AG10803 (cell line): ENCODE data around the gene FAM9B.
A peak's percentile ranks its signal among the peaks of the same experiment; 100 is the strongest.

Experiments used
- DNase-seq: peaks from one replicate; pipeline ENCODE4 v3.0.0; 2010; ENCODE audit warnings: low read depth
- H3K4me3 ChIP-seq: 2 replicates; pipeline ENCODE4 v1.5.1; 2011; ENCODE audit warnings: mild to moderate bottlenecking, low read length, control low read depth
- CTCF ChIP-seq: conservative IDR thresholded peaks from 2 replicates; pipeline ENCODE4 v1.5.1; 2011; ENCODE audit warnings: mild to moderate bottlenecking, low read length, control low read depth, inconsistent platforms

The FAM9B gene

GRCh38 chrX:9033989-9034388 lies at the start of gene FAM9B:
TSS of gene FAM9B (minus strand) at chrX:9034127. CDS start at chrX:9032986, 1,141 bp downstream.
- TF ChIP-seq CTCF = no peak
- H3K4me3 ChIP-seq = no peak within 1 kb of the TSS
- no peak for DNase-seq

- no peak overlapping the region for H3K4me3 ChIP-seq
- no peak for TF ChIP-seq CTCF
- no peak for DNase-seq
Observed at GRCh38 chrX:9081271-9081670, 47.3 kb upstream of the FAM9B start.

GRCh38 chrX:9074326-9074725 lies 40.4 kb upstream of the FAM9B start:
- TF ChIP-seq CTCF = no peak
- H3K4me3 ChIP-seq = no peak overlapping the region
- no peak for DNase-seq

GRCh38 chrX:9072281-9072680 lies 38.4 kb upstream of the FAM9B start:
- no peak overlapping the region for H3K4me3 ChIP-seq
- no peak for TF ChIP-seq CTCF
- peak; percentile 72 for DNase-seq

GRCh38 chrX:9071031-9071650 lies 37.2 kb upstream of the FAM9B start:
- DNase-seq = no peak
- TF ChIP-seq CTCF = no peak
- no peak overlapping the region for H3K4me3 ChIP-seq

GRCh38 chrX:9069573-9069972 lies 35.6 kb upstream of the FAM9B start:
- TF ChIP-seq CTCF = no peak
- no peak for DNase-seq
- H3K4me3 ChIP-seq = no peak overlapping the region

GRCh38 chrX:9064694-9065093 lies 30.8 kb upstream of the FAM9B start:
- no peak for DNase-seq
- H3K4me3 ChIP-seq = no peak overlapping the region
- no peak for TF ChIP-seq CTCF
